GM12878 (cell line): ENCODE measurements around the gene FADS3.

Source experiments
- ESRRA ChIP-seq: IDR thresholded peaks from 2 replicates; pipeline ENCODE4 v1.6.1; 2012; ENCODE audit warnings: mild to moderate bottlenecking, low read length, improper control_type of control experiment
- EZH2 ChIP-seq: IDR thresholded peaks from 2 replicates; pipeline ENCODE4 v1.6.1; 2012; ENCODE audit warnings: low read depth, mild to moderate bottlenecking, control low read depth, inconsistent platforms, low read length, borderline replicate concordance; ENCODE audit not compliant: control insufficient read depth
- SIN3A ChIP-seq: IDR thresholded peaks from 2 replicates; pipeline ENCODE4 v1.6.1; 2012; ENCODE audit warnings: low read depth, low read length, improper control_type of control experiment
- ZNF274 ChIP-seq: IDR thresholded peaks from one replicate; pipeline ENCODE4 v1.8.0; 2011; ENCODE audit not compliant: insufficient read length, insufficient read depth
- TF ChIP-seq, protein P1 (sequence below), 3 experiments: IDR thresholded peaks in 2 of 3; conservative IDR thresholded peaks in 1 of 3; 2 replicates each; pipeline ENCODE4 v1.5.1; 2011; ENCODE audit warnings: low read depth in 3 of 3, low read length in 3 of 3, mild to moderate bottlenecking in 3 of 3, control low read depth in 2 of 3, moderate library complexity in 2 of 3, inconsistent platforms in 1 of 3, mixed read lengths in 1 of 3; ENCODE audit not compliant: control insufficient read depth in 2 of 3, insufficient read depth in 1 of 3; ENCODE audit errors: extremely low read depth in 1 of 3

DNA sequence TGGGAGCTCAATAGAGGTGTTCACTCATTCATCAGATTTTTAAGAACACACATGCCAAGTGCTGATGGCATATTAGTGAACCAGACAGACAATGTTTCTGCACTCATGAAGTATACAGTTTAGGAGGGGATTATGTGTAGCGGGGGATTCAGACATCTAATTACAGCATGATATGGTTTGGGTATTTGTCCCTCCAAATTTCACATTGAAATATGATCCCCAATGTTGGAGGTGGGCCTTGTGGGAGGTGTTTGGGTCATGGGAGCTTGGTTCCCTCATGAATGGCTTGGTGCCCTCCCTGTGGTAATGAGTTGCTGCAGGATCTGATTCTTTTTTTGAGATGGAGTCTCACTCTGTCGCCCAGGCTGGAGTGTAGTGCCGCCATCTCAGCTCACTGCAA, 34.9 kb upstream of the FADS3 start:
- TF ChIP-seq, protein P1, sequence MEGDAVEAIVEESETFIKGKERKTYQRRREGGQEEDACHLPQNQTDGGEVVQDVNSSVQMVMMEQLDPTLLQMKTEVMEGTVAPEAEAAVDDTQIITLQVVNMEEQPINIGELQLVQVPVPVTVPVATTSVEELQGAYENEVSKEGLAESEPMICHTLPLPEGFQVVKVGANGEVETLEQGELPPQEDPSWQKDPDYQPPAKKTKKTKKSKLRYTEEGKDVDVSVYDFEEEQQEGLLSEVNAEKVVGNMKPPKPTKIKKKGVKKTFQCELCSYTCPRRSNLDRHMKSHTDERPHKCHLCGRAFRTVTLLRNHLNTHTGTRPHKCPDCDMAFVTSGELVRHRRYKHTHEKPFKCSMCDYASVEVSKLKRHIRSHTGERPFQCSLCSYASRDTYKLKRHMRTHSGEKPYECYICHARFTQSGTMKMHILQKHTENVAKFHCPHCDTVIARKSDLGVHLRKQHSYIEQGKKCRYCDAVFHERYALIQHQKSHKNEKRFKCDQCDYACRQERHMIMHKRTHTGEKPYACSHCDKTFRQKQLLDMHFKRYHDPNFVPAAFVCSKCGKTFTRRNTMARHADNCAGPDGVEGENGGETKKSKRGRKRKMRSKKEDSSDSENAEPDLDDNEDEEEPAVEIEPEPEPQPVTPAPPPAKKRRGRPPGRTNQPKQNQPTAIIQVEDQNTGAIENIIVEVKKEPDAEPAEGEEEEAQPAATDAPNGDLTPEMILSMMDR (IDR thresholded peaks at IDR 0.05 in 2 of 3, conservative IDR thresholded peaks at IDR 0.05 in 1 of 3; ENCODE audit: control insufficient read depth in 2 of 3, extremely low read depth in 1 of 3, insufficient read depth in 1 of 3, low read depth in 3 of 3, low read length in 3 of 3): no peak
- no peak for TF ChIP-seq ESRRA
- TF ChIP-seq EZH2: no peak
- TF ChIP-seq SIN3A: no peak
- no peak for TF ChIP-seq ZNF274
